CD14-positive monocyte (primary cell): ENCODE data around the gene RGS14. TPM values are rescaled to one million over a fixed set of nuclear protein-coding genes. Genes with fewer than 3 reads are reported as not detected.

Experiments
- DNase-seq, 3 donors: peaks; one replicate each; pipeline ENCODE4 v3.0.0-alpha.2; 2011 to 2022
- H2AFZ ChIP-seq: 2 replicates; pipeline ENCODE4 v1.6.0; 2012; ENCODE audit warnings: mild to moderate bottlenecking, low read depth, low read length, inconsistent platforms; ENCODE audit not compliant: insufficient read depth, poor library complexity, severe bottlenecking
- H3K27ac ChIP-seq, 2 donors: 1 replicate in 1 of 2; 2 replicates in 1 of 2; pipeline ENCODE4 v1.5.1; 2012 to 2013; ENCODE audit warnings: low read length in 2 of 2, control low read depth in 1 of 2, inconsistent platforms in 1 of 2, low read depth in 1 of 2, mild to moderate bottlenecking in 1 of 2
- H3K27me3 ChIP-seq, 2 donors: one replicate each; pipeline versions ENCODE4 v1.6.0 to v1.6.1; 2011 to 2013; ENCODE audit warnings: low read length in 2 of 2; ENCODE audit not compliant: control insufficient read depth in 2 of 2, insufficient read depth in 2 of 2
- H3K36me3 ChIP-seq, 2 donors: replicated peaks in 1 of 2; 1 replicate in 1 of 2; 2 replicates in 1 of 2; pipeline versions ENCODE4 v1.5.1 to v1.6.1; 2012 to 2013; ENCODE audit warnings: low read length in 2 of 2, control low read depth in 1 of 2, inconsistent platforms in 1 of 2, mild to moderate bottlenecking in 1 of 2; ENCODE audit not compliant: insufficient read depth in 2 of 2, control insufficient read depth in 1 of 2
- H3K4me1 ChIP-seq, 2 donors: 1 replicate in 1 of 2; 2 replicates in 1 of 2; pipeline versions ENCODE4 v1.5.1 to v1.6.1; 2012 to 2013; ENCODE audit warnings: low read length in 2 of 2, control low read depth in 1 of 2, inconsistent platforms in 1 of 2, mild to moderate bottlenecking in 1 of 2, moderate library complexity in 1 of 2; ENCODE audit not compliant: insufficient read depth in 2 of 2, control insufficient read depth in 1 of 2
- H3K4me2 ChIP-seq: replicated peaks from 2 replicates; pipeline ENCODE3; 2012; ENCODE audit warnings: low read length, moderate library complexity, mild to moderate bottlenecking; ENCODE audit not compliant: poor library complexity, severe bottlenecking; ENCODE audit errors: extremely low read depth
- H3K4me3 ChIP-seq, 3 experiments: fragments of 200-600 bp in 1 of 3; sonication (generic) in 1 of 3; replicated peaks in 1 of 3; 1 replicate in 2 of 3; 2 replicates in 1 of 3; pipeline ENCODE4 v1.5.1; 2011 to 2013; ENCODE audit warnings: low read length in 3 of 3, mild to moderate bottlenecking in 3 of 3, control low read depth in 2 of 3, low read depth in 2 of 3, inconsistent platforms in 1 of 3, moderate library complexity in 1 of 3
- H3K79me2 ChIP-seq: 2 replicates; pipeline ENCODE4 v1.6.0; 2012; ENCODE audit warnings: mild to moderate bottlenecking, control low read depth, inconsistent platforms, low read length, moderate library complexity; ENCODE audit not compliant: insufficient read depth
- H3K9ac ChIP-seq: 2 replicates; pipeline ENCODE4 v1.6.0; 2017; ENCODE audit warnings: low read length, mild to moderate bottlenecking; ENCODE audit not compliant: insufficient read depth, poor library complexity, severe bottlenecking
- H3K9me3 ChIP-seq, 2 donors: replicated peaks in 1 of 2; 1 replicate in 1 of 2; 2 replicates in 1 of 2; pipeline versions ENCODE4 v1.5.1 to v1.6.1; 2012 to 2013; ENCODE audit warnings: low read length in 2 of 2, control low read depth in 1 of 2; ENCODE audit not compliant: control insufficient read depth in 1 of 2, insufficient read depth in 1 of 2
- H4K20me1 ChIP-seq: 2 replicates; pipeline ENCODE4 v1.6.0; 2012; ENCODE audit warnings: mild to moderate bottlenecking, low read length, control low read depth, moderate library complexity; ENCODE audit not compliant: insufficient read depth
- H3K27ac Mint-ChIP-seq, 7 donors: one replicate each; pipeline ENCODE4 v1.8.0; 2020; ENCODE audit warnings: mild to moderate bottlenecking in 7 of 7, mixed read lengths in 7 of 7, moderate library complexity in 6 of 7, inconsistent platforms in 2 of 7
- H3K27me3 Mint-ChIP-seq, 3 donors: one replicate each; pipeline ENCODE4 v1.8.0; 2021 to 2022; ENCODE audit warnings: low read depth in 3 of 3, mild to moderate bottlenecking in 3 of 3, mixed read lengths in 3 of 3, moderate library complexity in 3 of 3, inconsistent platforms in 1 of 3
- H3K36me3 Mint-ChIP-seq, 2 donors: one replicate each; pipeline ENCODE4 v1.8.0; 2020; ENCODE audit warnings: mixed read lengths in 2 of 2, inconsistent platforms in 1 of 2, mild to moderate bottlenecking in 1 of 2
- H3K4me1 Mint-ChIP-seq: one replicate; pipeline ENCODE4 v1.8.0; 2020; ENCODE audit warnings: mild to moderate bottlenecking, mixed read lengths
- H3K4me3 Mint-ChIP-seq, 2 donors: one replicate each; pipeline ENCODE4 v1.8.0; 2020; ENCODE audit warnings: mild to moderate bottlenecking in 2 of 2, mixed read lengths in 2 of 2, moderate library complexity in 1 of 2
- H3K9me3 Mint-ChIP-seq, 7 donors: one replicate each; pipeline ENCODE4 v1.8.0; 2020 to 2022; ENCODE audit warnings: mixed read lengths in 7 of 7, mild to moderate bottlenecking in 6 of 7, moderate library complexity in 6 of 7, inconsistent platforms in 2 of 7
- WGBS: methylation state at CpG from one replicate; pipeline ENCODE4 v1.1.5; 2013; ENCODE audit warnings: missing lambda C conversion rate; ENCODE audit not compliant: insufficient coverage; 5-methylcytosine and 5-hydroxymethylcytosine counted together
- intact Hi-C, 2 donors: fragments of 100-400 bp; cut with micrococcal nuclease; formaldehyde crosslinking; loops; one replicate each; pipeline versions ENCODE4 v1.15.0 to v1.15.1; 2023
- polyA plus RNA-seq, 3 donors: library from polyadenylated mRNA; depleted of rRNA in 1 of 3; unstranded in 2 of 3; stranded (reverse) in 1 of 3; fragments of 300-500 nt in 2 of 3; fragments of >200 nt in 1 of 3; fragmentation: Illumina TruSeq in 2 of 3; gene quantifications; 1 replicate in 2 of 3; 2 replicates in 1 of 3; pipeline ENCODE4 v1.2.3, GENCODE V29; 2012 to 2021
- TF ChIP-seq, protein P1 (sequence below): fragments of 200-600 bp; IDR thresholded peaks from one replicate; pipeline ENCODE4 v1.8.0; 2022; ENCODE audit warnings: antibody characterized with exemption, mild to moderate bottlenecking

RGS14 gene
- polyA plus RNA-seq, 3 donors = 35.4 to 186 (median 43.5) TPM

DNA sequence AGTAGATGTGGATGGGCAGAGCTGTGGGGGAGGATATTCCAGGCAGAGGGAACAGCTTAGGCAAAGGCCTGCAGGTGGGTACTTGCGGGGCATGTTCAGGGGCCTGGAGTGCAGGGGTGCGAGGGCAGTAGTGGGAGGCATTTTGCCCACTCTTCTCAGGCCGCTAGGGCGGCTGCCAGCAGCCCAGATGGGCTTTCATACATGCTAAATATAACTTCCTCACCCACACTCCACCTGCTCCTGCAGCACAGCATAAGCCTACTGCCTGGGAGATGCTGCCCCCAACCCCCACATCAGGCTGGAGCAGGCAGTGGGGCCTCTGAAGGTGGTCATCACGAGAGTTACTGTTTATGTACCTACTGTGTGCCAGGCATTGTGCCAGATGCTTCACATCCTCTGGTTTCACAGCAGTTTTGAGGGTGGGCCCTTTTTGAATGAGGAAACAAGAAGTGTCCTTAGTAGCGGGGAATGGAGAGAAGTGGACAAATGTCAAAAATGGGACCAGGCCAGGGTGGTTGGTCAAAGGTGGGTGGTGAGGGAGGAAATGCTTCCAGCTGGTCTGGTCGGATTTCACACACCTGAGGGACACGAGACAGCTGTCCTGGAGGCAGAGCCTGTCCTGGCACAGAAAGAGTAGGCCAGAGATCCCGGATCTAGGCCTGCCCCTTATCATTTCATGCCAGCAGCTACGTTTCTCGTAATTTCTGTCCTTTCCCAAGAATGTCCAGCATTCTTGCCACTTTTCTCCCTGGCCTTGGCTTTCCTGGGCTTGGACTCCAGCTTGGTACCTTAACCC, 12.1 kb downstream of the RGS14 start:
- Mint-ChIP-seq H3K36me3 (peaks cover 65 to 93% of the 10 kb centered on the region in 2 donors), H3K27ac (peak overlapping the region in 3 of 7 donors; percentile 35 to 60 (median 45)), H3K4me3 (no peak overlapping the region), H3K4me1 (peaks cover 53% of the 10 kb centered on the region), H3K9me3 (peaks cover 0 to 3% (median 0%) of the 10 kb centered on the region in 7 donors), H3K27me3 (peaks cover 0 to 6% (median 0%) of the 10 kb centered on the region in 3 donors)
- TF ChIP-seq, protein P1, sequence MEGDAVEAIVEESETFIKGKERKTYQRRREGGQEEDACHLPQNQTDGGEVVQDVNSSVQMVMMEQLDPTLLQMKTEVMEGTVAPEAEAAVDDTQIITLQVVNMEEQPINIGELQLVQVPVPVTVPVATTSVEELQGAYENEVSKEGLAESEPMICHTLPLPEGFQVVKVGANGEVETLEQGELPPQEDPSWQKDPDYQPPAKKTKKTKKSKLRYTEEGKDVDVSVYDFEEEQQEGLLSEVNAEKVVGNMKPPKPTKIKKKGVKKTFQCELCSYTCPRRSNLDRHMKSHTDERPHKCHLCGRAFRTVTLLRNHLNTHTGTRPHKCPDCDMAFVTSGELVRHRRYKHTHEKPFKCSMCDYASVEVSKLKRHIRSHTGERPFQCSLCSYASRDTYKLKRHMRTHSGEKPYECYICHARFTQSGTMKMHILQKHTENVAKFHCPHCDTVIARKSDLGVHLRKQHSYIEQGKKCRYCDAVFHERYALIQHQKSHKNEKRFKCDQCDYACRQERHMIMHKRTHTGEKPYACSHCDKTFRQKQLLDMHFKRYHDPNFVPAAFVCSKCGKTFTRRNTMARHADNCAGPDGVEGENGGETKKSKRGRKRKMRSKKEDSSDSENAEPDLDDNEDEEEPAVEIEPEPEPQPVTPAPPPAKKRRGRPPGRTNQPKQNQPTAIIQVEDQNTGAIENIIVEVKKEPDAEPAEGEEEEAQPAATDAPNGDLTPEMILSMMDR = no peak
- H3K9me3 ChIP-seq = no peaks in the 10 kb centered on the region
- H3K27ac ChIP-seq = peak overlapping the region in 1 of 2 donors; percentile 45
- 65% methylated on average over 9 of the region's 11 CpGs for WGBS
- intact Hi-C loops = loop anchor here in 1 of 2 donors (10.0 kb wide), 1 partner anchor 695 kb away; no protein-coding TSS in a partner anchor
- H3K9ac ChIP-seq = no peak overlapping the region
- H3K4me2 ChIP-seq = no peak overlapping the region
- H2AFZ ChIP-seq = no peak overlapping the region
- peaks cover 16% of the 10 kb centered on the region for H3K79me2 ChIP-seq
- H3K4me3 ChIP-seq = no peak overlapping the region
- H3K27me3 ChIP-seq = no peaks in the 10 kb centered on the region
- peaks cover 90% of the 10 kb centered on the region for H4K20me1 ChIP-seq
- H3K36me3 ChIP-seq = peaks cover 79 to 90% of the 10 kb centered on the region in 2 donors
- no peak for DNase-seq
- H3K4me1 ChIP-seq = peaks cover 24 to 44% of the 10 kb centered on the region in 2 donors

DNA sequence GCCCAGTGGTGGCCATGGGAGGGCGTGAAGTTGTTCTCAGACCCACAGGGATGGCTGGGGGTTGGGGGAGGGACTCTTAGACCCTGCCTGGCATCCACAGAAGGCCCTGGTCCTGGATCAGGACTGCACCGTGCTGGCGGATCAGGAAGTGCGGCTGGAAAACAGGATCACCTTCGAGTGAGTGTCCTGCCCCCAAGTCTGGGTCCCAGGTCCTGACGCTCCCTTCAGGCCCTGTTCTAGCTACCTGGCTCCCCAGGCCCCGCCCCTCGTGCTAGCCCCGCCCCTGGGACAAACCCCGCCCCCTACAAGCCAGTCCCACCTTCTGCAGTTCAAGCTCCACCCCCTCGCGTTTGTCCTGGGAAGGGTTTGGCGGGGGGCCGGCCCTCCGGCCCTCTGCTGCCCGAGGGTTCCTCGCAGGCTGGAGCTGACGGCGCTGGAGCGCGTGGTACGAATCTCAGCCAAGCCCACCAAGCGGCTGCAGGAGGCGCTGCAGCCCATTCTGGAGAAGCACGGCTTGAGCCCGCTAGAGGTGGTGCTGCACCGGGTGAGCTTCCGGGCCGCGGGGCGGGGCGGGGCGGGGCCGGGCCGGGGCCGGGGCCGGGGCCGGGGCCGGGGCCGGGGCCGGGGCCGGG, 12.9 kb downstream of the RGS14 start:
- no peak overlapping the region for H3K4me2 ChIP-seq
- peaks cover 24 to 44% of the 10 kb centered on the region in 2 donors for H3K4me1 ChIP-seq
- Mint-ChIP-seq H3K27me3 (peaks cover 0 to 8% (median 0%) of the 10 kb centered on the region in 3 donors), H3K27ac (no peak overlapping the region), H3K9me3 (peaks cover 0 to 3% (median 0%) of the 10 kb centered on the region in 7 donors), H3K4me1 (peaks cover 52% of the 10 kb centered on the region), H3K36me3 (peaks cover 64 to 87% of the 10 kb centered on the region in 2 donors), H3K4me3 (peak overlapping the region in 1 of 2 donors; percentile 30)
- 14% methylated on average over 35 of the region's 42 CpGs for WGBS
- H3K4me3 ChIP-seq = no peak overlapping the region
- H3K27ac ChIP-seq = no peak overlapping the region
- H3K9ac ChIP-seq = no peak overlapping the region
- intact Hi-C loops = loop anchor here in 1 of 2 donors (10.0 kb wide), 1 partner anchor 694 kb away; no protein-coding TSS in a partner anchor
- H2AFZ ChIP-seq = no peak overlapping the region
- peak in 2 of 3 donors; percentile 49 to 55 for DNase-seq
- H4K20me1 ChIP-seq = peaks cover 83% of the 10 kb centered on the region
- TF ChIP-seq, protein P1 = peak; percentile 42
- H3K9me3 ChIP-seq = no peaks in the 10 kb centered on the region
- peaks cover 8% of the 10 kb centered on the region for H3K79me2 ChIP-seq
- H3K36me3 ChIP-seq = peaks cover 75 to 82% of the 10 kb centered on the region in 2 donors
- no peaks in the 10 kb centered on the region for H3K27me3 ChIP-seq
